GM12878 (cell line): Measurements from ENCODE around the gene ARCN1. TPM values are rescaled to one million over a fixed set of nuclear protein-coding genes. Genes with fewer than 3 reads are reported as not detected.

Source experiments
- ATAC-seq: fragments of 200-7000 bp; cut with Tn5 transposase; 3 replicates; pipeline ENCODE4 v1.9.1; 2020; ENCODE audit warnings: mild to moderate bottlenecking, moderate library complexity
- BruUV-seq: library from RNA; stranded (reverse); fragments of 400-500 nt; replicated peaks from 2 replicates; lab custom pipeline; 2021; lab: Mats Ljungman, UMichigan
- CTCF ChIA-PET: fragments of 300-600 bp; sonication (Branson Sonifier 250); formaldehyde crosslinking; extraction: SDS; loops from one replicate; lab custom pipeline; 2021; ENCODE audit warnings: inconsistent platforms; lab: Yijun Ruan, JAX
- POLR2A ChIA-PET: fragments of 350-600 bp; formaldehyde crosslinking; extraction: SDS; loops from one replicate; lab custom pipeline; 2021; ENCODE audit warnings: inconsistent platforms; lab: Charles Lee
- RAD21 ChIA-PET: fragments of 300-600 bp; sonication (Branson Sonifier 250); formaldehyde crosslinking; loops from one replicate; lab custom pipeline; 2023; ENCODE audit warnings: antibody characterized with exemption; ENCODE audit not compliant: unreplicated experiment; lab: Charles Lee
- SMC1A ChIA-PET: fragments of 300-600 bp; sonication (Branson Sonifier 250); formaldehyde crosslinking; loops from one replicate; lab custom pipeline; 2023; ENCODE audit not compliant: unreplicated experiment, uncharacterized antibody; lab: Charles Lee
- DNase-seq: peaks from one replicate; pipeline ENCODE4 v3.0.0-alpha.2; 2011; ENCODE audit warnings: low read depth, low spot score
- FAIRE-seq: peaks from 3 replicates; lab custom pipeline; 2011; peaks lifted over from hg19 to GRCh38; lab: Jason Lieb, UNC
- H2AFZ ChIP-seq: 2 replicates; pipeline ENCODE4 v1.6.0; 2011; ENCODE audit warnings: low read depth, low read length, control low read depth; ENCODE audit not compliant: control insufficient read depth
- H3K27ac ChIP-seq: 2 replicates; pipeline ENCODE4 v1.5.1; 2011; ENCODE audit warnings: control low read depth; ENCODE audit not compliant: control insufficient read depth, insufficient read depth
- H3K27me3 ChIP-seq, 2 experiments: replicated peaks in 1 of 2; 2 replicates each; pipeline versions ENCODE4 v1.6.0 to v1.6.1; 2011; ENCODE audit warnings: low read length in 1 of 2; ENCODE audit not compliant: control insufficient read depth in 2 of 2, insufficient read depth in 2 of 2
- H3K36me3 ChIP-seq, 2 experiments: 2 replicates each; pipeline ENCODE4 v1.5.1; 2011; ENCODE audit warnings: low read length in 1 of 2; ENCODE audit not compliant: control insufficient read depth in 2 of 2, insufficient read depth in 2 of 2
- H3K4me1 ChIP-seq: 2 replicates; pipeline ENCODE4 v1.6.1; 2011; ENCODE audit warnings: mild to moderate bottlenecking, low read length, moderate library complexity, mixed read lengths; ENCODE audit not compliant: control insufficient read depth, insufficient read depth
- H3K4me2 ChIP-seq: 2 replicates; pipeline ENCODE4 v1.6.0; 2011; ENCODE audit warnings: control low read depth; ENCODE audit not compliant: control insufficient read depth, insufficient read depth
- H3K4me3 ChIP-seq: fragments of 200-600 bp; sonication (generic); 2 replicates; pipeline ENCODE4 v1.5.1; 2016
- H3K79me2 ChIP-seq: 2 replicates; pipeline ENCODE4 v1.6.0; 2011; ENCODE audit warnings: low read length; ENCODE audit not compliant: control insufficient read depth, insufficient read depth
- H3K9ac ChIP-seq: 2 replicates; pipeline ENCODE4 v1.8.0; 2011; ENCODE audit warnings: low read length, control low read depth, mixed read lengths; ENCODE audit not compliant: control insufficient read depth, insufficient read depth
- H3K9me3 ChIP-seq: replicated peaks from 3 replicates; pipeline ENCODE4 v1.5.1; 2011; ENCODE audit warnings: mild to moderate bottlenecking, low read length; ENCODE audit not compliant: control insufficient read depth, insufficient read depth
- H4K20me1 ChIP-seq: 2 replicates; pipeline ENCODE4 v1.6.0; 2011; ENCODE audit not compliant: control insufficient read depth, insufficient read depth
- CREB1 ChIP-seq: IDR thresholded peaks from 2 replicates; pipeline ENCODE4 v1.6.1; 2012; ENCODE audit warnings: low read depth, mild to moderate bottlenecking, inconsistent platforms
- POLR2AphosphoS2 ChIP-seq: IDR thresholded peaks from 2 replicates; pipeline ENCODE4 v1.6.1; 2011; ENCODE audit warnings: low read depth, mild to moderate bottlenecking, low read length, improper control_type of control experiment, moderate library complexity
- TCF12 ChIP-seq: IDR thresholded peaks from 2 replicates; pipeline ENCODE4 v1.6.1; 2011; ENCODE audit warnings: low read depth, mild to moderate bottlenecking, low read length
- TCF3 ChIP-seq: IDR thresholded peaks from 2 replicates; pipeline ENCODE4 v1.6.1; 2012; ENCODE audit warnings: low read depth, mild to moderate bottlenecking, low read length, borderline replicate concordance; ENCODE audit not compliant: insufficient read depth
- TCF7 ChIP-seq: IDR thresholded peaks from 2 replicates; pipeline ENCODE4 v1.6.1; 2014; ENCODE audit warnings: antibody characterized with exemption, borderline replicate concordance
- WRNIP1 ChIP-seq: IDR thresholded peaks from 2 replicates; pipeline ENCODE4 v1.6.1; 2011; ENCODE audit warnings: low read depth, low read length, improper control_type of control experiment, borderline replicate concordance
- WGBS: methylation state at CpG from one replicate; pipeline ENCODE4 v1.1.6; 2016; ENCODE audit warnings: low lambda C conversion rate; ENCODE audit not compliant: insufficient replicate concordance, insufficient coverage; ENCODE audit errors: missing lambda C conversion rate; 5-methylcytosine and 5-hydroxymethylcytosine counted together
- in situ Hi-C: fragments of 300-500 bp; cut with MboI; formaldehyde crosslinking; loops from 9 replicates; pipeline ENCODE4 v1.14.3; 2018; ENCODE audit warnings: mixed read lengths
- intact Hi-C: fragments of 100-400 bp; cut with micrococcal nuclease; formaldehyde crosslinking; loops from one replicate; pipeline ENCODE4 v1.14.2; 2022; ENCODE audit not compliant: unreplicated experiment
- polyA plus RNA-seq, 11 experiments: library from polyadenylated mRNA; depleted of rRNA in 4 of 11; unstranded in 6 of 11; stranded (reverse) in 5 of 11; fragments of >200 nt; fragmentation: Nextera tagmentation in 4 of 11; fragmentation: Illumina TruSeq in 1 of 11; extraction: Ambion mirVana in 4 of 11; extraction: Trizol in 1 of 11; gene quantifications; 1 replicate in 1 of 11; 2 replicates in 10 of 11; pipeline versions ENCODE4 v1.2.1 to v1.2.3, GENCODE V29; 2011 to 2016; ENCODE audit warnings: inconsistent platforms in 2 of 11, missing spikeins in 2 of 11, low read depth in 1 of 11
- total RNA-seq, 4 experiments: library from RNA; depleted of rRNA in 3 of 4; stranded (reverse); fragments of >200 nt in 3 of 4; fragmentation: Illumina TruSeq in 1 of 4; extraction: Trizol in 1 of 4; gene quantifications; 2 replicates each; pipeline versions ENCODE4 v1.2.1 to v1.2.3, GENCODE V29; 2013 to 2021
- TF ChIP-seq, protein P1 (sequence below): fragments of 450-650 bp; formaldehyde crosslinking; IDR thresholded peaks from 2 replicates; pipeline ENCODE4 v1.4.0; 2022; ENCODE audit warnings: mild to moderate bottlenecking, moderate library complexity
- TF ChIP-seq, protein P2 (sequence below), 3 experiments: IDR thresholded peaks in 2 of 3; conservative IDR thresholded peaks in 1 of 3; 2 replicates each; pipeline ENCODE4 v1.5.1; 2011; ENCODE audit warnings: low read depth in 3 of 3, low read length in 3 of 3, mild to moderate bottlenecking in 3 of 3, control low read depth in 2 of 3, moderate library complexity in 2 of 3, inconsistent platforms in 1 of 3, mixed read lengths in 1 of 3; ENCODE audit not compliant: control insufficient read depth in 2 of 3, insufficient read depth in 1 of 3; ENCODE audit errors: extremely low read depth in 1 of 3
- TF ChIP-seq, protein P3 (sequence below): IDR thresholded peaks from 2 replicates; pipeline ENCODE4 v1.6.1; 2011; ENCODE audit warnings: low read depth, low read length, improper control_type of control experiment, borderline replicate concordance
- TF ChIP-seq, protein P4 (sequence below): fragments of 450-650 bp; IDR thresholded peaks from 2 replicates; pipeline ENCODE4 v1.6.1; 2014; ENCODE audit warnings: mild to moderate bottlenecking
- TF ChIP-seq, protein P5 (sequence below): IDR thresholded peaks from 2 replicates; pipeline ENCODE4 v1.6.1; 2012; ENCODE audit warnings: improper control_type of control experiment, low read depth, low read length; ENCODE audit not compliant: insufficient replicate concordance

Gene ARCN1
- total and polyA plus RNA-seq, 10 of the 15 experiments (the other 5 are each of a cell fraction or from before 2014, with no cell fraction given) = 33.3 to 172 (median 106) TPM

DNA sequence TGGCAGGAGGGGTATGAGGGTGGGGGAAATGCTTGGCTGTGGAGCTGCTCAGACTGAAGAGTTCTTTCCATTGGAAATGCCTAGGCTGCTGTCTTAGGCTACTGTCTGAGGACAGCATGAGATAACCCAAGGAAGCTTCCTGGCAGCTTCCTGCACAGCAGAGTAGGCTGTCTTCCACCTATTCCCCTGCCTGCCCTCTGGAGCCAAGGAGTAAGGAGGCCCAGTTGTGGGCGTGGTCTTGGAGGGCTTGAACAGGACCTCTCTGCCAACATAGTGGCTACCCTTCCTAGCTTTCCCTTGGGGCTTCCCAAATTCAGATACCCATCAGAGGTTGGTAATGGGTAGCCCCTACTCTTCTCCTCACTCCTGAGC lies 61.1 kb downstream of the ARCN1 start:
- ChIA-PET CTCF (interaction anchor here (0.7 kb wide), 1 partner anchor 279 kb away, joined by 3 read pairs; no protein-coding TSS in a partner anchor), SMC1A (no interaction called here), POLR2A (no interaction called here), RAD21 (no interaction called here)
- in situ Hi-C loops = no loop called here
- FAIRE-seq (no peak), DNase-seq (no peak), ATAC-seq (no peak)
- Histone ChIP-seq H3K4me1 (no peaks in the 10 kb centered on the region), H3K4me3 (no peak overlapping the region), H2AFZ (no peak overlapping the region), H3K27me3 (peaks cover 0 to 11% of the 10 kb centered on the region in 2 experiments; a peak in 2 of 4 replicates), H3K4me2 (no peak overlapping the region), H3K79me2 (no peaks in the 10 kb centered on the region), H3K27ac (no peak overlapping the region), H3K9me3 (no peaks in the 10 kb centered on the region), H4K20me1 (no peaks in the 10 kb centered on the region), H3K9ac (no peak overlapping the region), H3K36me3 (no peaks in the 10 kb centered on the region)
- WGBS = 0% methylated on average over 1 of the region's 1 CpG
- no TSS peak for BruUV-seq
- intact Hi-C loops = no loop called here
- TF ChIP-seq TCF12 (no peak), POLR2AphosphoS2 (no peak), TCF7 (no peak), WRNIP1 (no peak), TCF3 (no peak), CREB1 (no peak)
- TF ChIP-seq, protein P1, sequence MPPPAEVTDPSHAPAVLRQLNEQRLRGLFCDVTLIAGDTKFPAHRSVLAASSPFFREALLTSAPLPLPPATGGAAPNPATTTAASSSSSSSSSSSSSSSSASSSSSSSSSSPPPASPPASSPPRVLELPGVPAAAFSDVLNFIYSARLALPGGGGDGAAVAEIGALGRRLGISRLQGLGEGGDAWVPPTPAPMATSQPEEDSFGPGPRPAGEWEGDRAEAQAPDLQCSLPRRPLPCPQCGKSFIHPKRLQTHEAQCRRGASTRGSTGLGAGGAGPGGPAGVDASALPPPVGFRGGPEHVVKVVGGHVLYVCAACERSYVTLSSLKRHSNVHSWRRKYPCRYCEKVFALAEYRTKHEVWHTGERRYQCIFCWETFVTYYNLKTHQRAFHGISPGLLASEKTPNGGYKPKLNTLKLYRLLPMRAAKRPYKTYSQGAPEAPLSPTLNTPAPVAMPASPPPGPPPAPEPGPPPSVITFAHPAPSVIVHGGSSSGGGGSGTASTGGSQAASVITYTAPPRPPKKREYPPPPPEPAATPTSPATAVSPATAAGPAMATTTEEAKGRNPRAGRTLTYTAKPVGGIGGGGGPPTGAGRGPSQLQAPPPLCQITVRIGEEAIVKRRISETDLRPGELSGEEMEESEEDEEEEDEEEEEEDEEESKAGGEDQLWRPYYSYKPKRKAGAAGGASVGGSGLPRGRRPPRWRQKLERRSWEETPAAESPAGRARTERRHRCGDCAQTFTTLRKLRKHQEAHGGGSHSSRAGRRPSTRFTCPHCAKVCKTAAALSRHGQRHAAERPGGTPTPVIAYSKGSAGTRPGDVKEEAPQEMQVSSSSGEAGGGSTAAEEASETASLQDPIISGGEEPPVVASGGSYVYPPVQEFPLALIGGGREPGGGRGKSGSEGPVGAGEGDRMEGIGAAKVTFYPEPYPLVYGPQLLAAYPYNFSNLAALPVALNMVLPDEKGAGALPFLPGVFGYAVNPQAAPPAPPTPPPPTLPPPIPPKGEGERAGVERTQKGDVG = no peak
- TF ChIP-seq, protein P2, sequence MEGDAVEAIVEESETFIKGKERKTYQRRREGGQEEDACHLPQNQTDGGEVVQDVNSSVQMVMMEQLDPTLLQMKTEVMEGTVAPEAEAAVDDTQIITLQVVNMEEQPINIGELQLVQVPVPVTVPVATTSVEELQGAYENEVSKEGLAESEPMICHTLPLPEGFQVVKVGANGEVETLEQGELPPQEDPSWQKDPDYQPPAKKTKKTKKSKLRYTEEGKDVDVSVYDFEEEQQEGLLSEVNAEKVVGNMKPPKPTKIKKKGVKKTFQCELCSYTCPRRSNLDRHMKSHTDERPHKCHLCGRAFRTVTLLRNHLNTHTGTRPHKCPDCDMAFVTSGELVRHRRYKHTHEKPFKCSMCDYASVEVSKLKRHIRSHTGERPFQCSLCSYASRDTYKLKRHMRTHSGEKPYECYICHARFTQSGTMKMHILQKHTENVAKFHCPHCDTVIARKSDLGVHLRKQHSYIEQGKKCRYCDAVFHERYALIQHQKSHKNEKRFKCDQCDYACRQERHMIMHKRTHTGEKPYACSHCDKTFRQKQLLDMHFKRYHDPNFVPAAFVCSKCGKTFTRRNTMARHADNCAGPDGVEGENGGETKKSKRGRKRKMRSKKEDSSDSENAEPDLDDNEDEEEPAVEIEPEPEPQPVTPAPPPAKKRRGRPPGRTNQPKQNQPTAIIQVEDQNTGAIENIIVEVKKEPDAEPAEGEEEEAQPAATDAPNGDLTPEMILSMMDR (IDR thresholded peaks at IDR 0.05 in 2 of 3, conservative IDR thresholded peaks at IDR 0.05 in 1 of 3; ENCODE audit: control insufficient read depth in 2 of 3, extremely low read depth in 1 of 3, insufficient read depth in 1 of 3, low read depth in 3 of 3, low read length in 3 of 3) = no peak
- TF ChIP-seq, protein P3, sequence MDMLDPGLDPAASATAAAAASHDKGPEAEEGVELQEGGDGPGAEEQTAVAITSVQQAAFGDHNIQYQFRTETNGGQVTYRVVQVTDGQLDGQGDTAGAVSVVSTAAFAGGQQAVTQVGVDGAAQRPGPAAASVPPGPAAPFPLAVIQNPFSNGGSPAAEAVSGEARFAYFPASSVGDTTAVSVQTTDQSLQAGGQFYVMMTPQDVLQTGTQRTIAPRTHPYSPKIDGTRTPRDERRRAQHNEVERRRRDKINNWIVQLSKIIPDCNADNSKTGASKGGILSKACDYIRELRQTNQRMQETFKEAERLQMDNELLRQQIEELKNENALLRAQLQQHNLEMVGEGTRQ = no peak
- TF ChIP-seq, protein P4, sequence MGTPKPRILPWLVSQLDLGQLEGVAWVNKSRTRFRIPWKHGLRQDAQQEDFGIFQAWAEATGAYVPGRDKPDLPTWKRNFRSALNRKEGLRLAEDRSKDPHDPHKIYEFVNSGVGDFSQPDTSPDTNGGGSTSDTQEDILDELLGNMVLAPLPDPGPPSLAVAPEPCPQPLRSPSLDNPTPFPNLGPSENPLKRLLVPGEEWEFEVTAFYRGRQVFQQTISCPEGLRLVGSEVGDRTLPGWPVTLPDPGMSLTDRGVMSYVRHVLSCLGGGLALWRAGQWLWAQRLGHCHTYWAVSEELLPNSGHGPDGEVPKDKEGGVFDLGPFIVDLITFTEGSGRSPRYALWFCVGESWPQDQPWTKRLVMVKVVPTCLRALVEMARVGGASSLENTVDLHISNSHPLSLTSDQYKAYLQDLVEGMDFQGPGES = no peak
- TF ChIP-seq, protein P5, sequence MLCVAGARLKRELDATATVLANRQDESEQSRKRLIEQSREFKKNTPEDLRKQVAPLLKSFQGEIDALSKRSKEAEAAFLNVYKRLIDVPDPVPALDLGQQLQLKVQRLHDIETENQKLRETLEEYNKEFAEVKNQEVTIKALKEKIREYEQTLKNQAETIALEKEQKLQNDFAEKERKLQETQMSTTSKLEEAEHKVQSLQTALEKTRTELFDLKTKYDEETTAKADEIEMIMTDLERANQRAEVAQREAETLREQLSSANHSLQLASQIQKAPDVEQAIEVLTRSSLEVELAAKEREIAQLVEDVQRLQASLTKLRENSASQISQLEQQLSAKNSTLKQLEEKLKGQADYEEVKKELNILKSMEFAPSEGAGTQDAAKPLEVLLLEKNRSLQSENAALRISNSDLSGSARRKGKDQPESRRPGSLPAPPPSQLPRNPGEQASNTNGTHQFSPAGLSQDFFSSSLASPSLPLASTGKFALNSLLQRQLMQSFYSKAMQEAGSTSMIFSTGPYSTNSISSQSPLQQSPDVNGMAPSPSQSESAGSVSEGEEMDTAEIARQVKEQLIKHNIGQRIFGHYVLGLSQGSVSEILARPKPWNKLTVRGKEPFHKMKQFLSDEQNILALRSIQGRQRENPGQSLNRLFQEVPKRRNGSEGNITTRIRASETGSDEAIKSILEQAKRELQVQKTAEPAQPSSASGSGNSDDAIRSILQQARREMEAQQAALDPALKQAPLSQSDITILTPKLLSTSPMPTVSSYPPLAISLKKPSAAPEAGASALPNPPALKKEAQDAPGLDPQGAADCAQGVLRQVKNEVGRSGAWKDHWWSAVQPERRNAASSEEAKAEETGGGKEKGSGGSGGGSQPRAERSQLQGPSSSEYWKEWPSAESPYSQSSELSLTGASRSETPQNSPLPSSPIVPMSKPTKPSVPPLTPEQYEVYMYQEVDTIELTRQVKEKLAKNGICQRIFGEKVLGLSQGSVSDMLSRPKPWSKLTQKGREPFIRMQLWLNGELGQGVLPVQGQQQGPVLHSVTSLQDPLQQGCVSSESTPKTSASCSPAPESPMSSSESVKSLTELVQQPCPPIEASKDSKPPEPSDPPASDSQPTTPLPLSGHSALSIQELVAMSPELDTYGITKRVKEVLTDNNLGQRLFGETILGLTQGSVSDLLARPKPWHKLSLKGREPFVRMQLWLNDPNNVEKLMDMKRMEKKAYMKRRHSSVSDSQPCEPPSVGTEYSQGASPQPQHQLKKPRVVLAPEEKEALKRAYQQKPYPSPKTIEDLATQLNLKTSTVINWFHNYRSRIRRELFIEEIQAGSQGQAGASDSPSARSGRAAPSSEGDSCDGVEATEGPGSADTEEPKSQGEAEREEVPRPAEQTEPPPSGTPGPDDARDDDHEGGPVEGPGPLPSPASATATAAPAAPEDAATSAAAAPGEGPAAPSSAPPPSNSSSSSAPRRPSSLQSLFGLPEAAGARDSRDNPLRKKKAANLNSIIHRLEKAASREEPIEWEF = no peak
